ENCODE data around the gene MAGEB3.
"Not testable (repeated sequence)": the region's sequence is repeated elsewhere in the genome, so short reads cannot be mapped to it uniquely, and the experiment has no call there.

The MAGEB3 gene

GRCh38 chrX:30230395-30230794 lies at the start of gene MAGEB3:
MAGEB3 (plus strand) TSS chrX:30230657; CDS start chrX:30235925, 5,268 bp downstream.
- DNase-seq, result no peak

GRCh38 chrX:30181353-30181752 lies 49.1 kb upstream of the MAGEB3 start:
- DNase-seq, result no peak

GRCh38 chrX:30183554-30183953 lies 46.9 kb upstream of the MAGEB3 start:
- no peak for DNase-seq

GRCh38 chrX:30190426-30190825 lies 40.0 kb upstream of the MAGEB3 start:
- no peak for DNase-seq

- not testable (repeated sequence) for DNase-seq
These were observed 36.5 kb upstream of the MAGEB3 start for GRCh38 chrX:30193910-30194309.

- no peak for DNase-seq
These were observed 34.1 kb upstream of the MAGEB3 start for GRCh38 chrX:30196322-30196721.

- DNase-seq, result no peak
These were observed 18.3 kb upstream of the MAGEB3 start for GRCh38 chrX:30212172-30212571.

- DNase-seq, result no peak
These were observed 15.1 kb upstream of the MAGEB3 start, which contains the start of gene MAGEB2 for GRCh38 chrX:30215357-30215843. MAGEB2 (plus strand) TSS chrX:30215563; CDS start chrX:30218581, 3,018 bp downstream.

GRCh38 chrX:30217465-30217864 lies 13.0 kb upstream of the MAGEB3 start:
- DNase-seq, result no peak

GRCh38 chrX:30219372-30219771 lies 11.1 kb upstream of the MAGEB3 start:
- no peak for DNase-seq

- no peak for DNase-seq
These were observed 9.8 kb upstream of the MAGEB3 start for GRCh38 chrX:30220661-30221060.

GRCh38 chrX:30224536-30224935 lies 5.9 kb upstream of the MAGEB3 start:
- no peak for DNase-seq

GRCh38 chrX:30228526-30228925 lies 1.9 kb upstream of the MAGEB3 start:
- DNase-seq, result no peak

- no peak for DNase-seq
These were observed 11.4 kb downstream of the MAGEB3 start, which contains the start of gene MAGEB4 for GRCh38 chrX:30241724-30242415. MAGEB4 (plus strand) TSS chrX:30242000; CDS start chrX:30242136, 136 bp downstream.

GRCh38 chrX:30246769-30247489 lies 16.5 kb downstream of the MAGEB3 start, which contains the start of gene MAGEB1:
MAGEB1 (plus strand) TSS chrX:30247146; CDS start chrX:30250494, 3,348 bp downstream.
- DNase-seq, result no peak

GRCh38 chrX:30248854-30249253 lies 18.4 kb downstream of the MAGEB3 start:
- no peak for DNase-seq

GRCh38 chrX:30253257-30253656 lies 22.8 kb downstream of the MAGEB3 start:
- no peak for DNase-seq

GRCh38 chrX:30259927-30260326 lies 29.5 kb downstream of the MAGEB3 start:
- DNase-seq, result no peak

- DNase-seq, result no peak
These were observed 30.6 kb downstream of the MAGEB3 start for GRCh38 chrX:30261012-30261411.

- no peak for DNase-seq
These were observed 32.3 kb downstream of the MAGEB3 start for GRCh38 chrX:30262763-30263162.

GRCh38 chrX:30270639-30271038 lies 40.2 kb downstream of the MAGEB3 start:
- no peak for DNase-seq

- DNase-seq, result no peak
These were observed 45.0 kb downstream of the MAGEB3 start for GRCh38 chrX:30275498-30275897.

- no peak for DNase-seq
These were observed 47.9 kb downstream of the MAGEB3 start for GRCh38 chrX:30278365-30278764.

- no peak for DNase-seq
These were observed 50.0 kb downstream of the MAGEB3 start for GRCh38 chrX:30280428-30280827.

All from GDM1 (cell line).